ENCODE measurements around the gene MED16.

DNA sequence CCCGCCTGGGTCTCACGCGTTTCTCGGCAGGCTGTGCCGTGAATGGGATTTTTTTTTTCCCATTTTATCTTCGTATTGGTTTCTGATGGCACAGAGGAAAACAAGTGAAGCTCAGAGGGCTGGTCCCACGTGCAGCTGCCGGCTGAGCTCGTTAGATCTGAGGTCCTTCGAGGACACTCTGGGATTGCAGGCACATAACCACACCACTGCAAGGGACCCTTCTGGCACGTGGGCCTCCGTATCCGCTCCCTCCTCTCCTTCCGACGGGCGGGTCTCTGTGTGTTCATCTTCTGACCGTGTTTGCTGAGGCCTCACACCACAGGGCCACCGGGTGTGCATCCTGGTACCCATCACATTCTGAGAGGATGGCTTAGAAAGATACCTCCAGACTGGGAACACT, 16.9 kb downstream of the MED16 start:
- TF ChIP-seq EZH2 (IDR thresholded peaks at IDR 0.05; ENCODE audit: low read length, unreplicated experiment) (no peak), CTCF (conservative IDR thresholded peaks at IDR 0.05; ENCODE audit: low read depth, low read length) (no peak)
